ENCODE data around the gene ZC3HAV1.
A peak's percentile ranks its signal among the peaks of the same experiment; 100 is the strongest.
"Not testable (repeated sequence)": the region's sequence is repeated elsewhere in the genome, so short reads cannot be mapped to it uniquely, and the experiment has no call there.

The ZC3HAV1 gene

DNA sequence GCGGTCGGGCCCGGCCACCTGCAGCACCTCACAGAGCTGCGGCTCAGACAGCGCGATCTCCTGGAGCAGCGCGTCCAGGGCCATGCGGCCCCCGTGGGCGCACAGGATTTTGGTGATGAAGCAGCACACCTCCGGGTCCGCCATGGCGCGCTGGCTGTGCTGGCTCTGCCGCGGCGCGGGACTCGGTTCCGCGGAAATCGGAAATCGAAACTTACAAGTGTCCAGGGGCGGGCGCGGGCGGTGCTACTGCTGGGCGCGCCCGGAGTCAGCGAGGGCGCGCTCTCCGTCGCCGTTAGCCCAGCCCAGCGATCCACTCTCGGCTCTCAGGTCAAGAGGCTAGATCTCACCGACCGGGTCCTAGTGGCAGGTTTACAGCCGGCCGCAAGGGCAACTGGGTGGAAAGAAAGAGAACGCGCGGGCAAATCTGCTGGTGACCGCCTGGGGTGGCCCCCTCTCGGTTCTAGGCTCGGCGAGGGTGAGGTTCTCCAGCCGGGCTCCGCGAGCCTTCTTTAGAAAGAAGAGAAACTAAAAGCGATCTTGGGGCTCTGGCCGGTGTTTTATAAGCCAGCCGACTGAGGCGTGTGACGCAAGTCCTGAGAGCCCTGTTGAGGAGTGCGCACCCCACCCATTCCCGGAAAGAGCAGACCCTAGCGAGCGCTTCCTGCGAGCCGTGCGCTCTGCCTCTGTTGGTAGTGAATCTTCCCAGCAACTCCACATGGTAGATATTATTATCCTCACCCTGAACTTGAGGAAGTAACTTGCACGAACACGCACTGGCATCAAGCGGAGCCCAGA, at the start of gene ZC3HAV1:
Gene ZC3HAV1, minus strand, starts transcription at position 533 of the 795 bp plus-strand sequence. Its CDS starts 389 bp downstream, at position 144.
- DNase-seq (ENCODE audit: low read depth) = peak; percentile 80

DNA sequence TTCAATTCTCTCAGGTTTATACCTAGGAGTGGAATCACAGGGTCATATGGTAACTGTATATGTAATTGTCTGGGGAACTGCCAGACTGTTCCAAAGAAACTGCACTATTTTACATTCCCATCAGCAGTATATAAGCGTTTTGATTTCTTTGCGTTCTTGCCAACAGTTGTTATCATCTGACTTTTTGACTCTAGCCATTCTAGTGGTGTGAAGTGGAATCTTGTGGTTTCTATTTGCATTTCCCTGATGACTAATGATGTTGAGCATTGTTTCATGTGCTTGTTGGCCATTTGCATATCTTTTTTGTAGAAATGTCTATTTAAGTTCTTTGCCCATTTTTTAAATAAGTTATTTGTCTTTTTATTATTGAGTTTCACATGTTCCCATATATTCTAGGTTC, 44.3 kb upstream of the ZC3HAV1 start:
- DNase-seq (ENCODE audit: low read depth) = no peak

DNA sequence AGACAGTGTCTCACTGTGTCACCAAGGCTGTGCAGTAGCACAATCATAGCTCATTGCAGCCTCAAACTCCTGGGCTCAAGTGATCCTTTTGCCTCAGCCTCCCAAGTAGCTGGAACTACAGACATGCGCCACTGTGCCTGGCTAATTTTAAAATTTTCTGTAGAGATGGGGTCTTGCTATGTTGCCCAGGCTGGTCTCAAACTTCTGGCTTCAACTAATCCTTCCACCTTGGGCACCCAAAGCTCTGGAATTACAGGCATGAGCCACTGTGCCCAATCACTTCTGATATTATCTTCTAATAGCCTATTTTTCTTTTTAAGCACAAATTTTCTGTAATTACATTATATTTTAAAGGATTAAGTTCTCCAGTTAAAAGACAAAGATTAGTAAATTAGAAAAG, 42.6 kb upstream of the ZC3HAV1 start:
- no peak for DNase-seq (ENCODE audit: low read depth)

DNA sequence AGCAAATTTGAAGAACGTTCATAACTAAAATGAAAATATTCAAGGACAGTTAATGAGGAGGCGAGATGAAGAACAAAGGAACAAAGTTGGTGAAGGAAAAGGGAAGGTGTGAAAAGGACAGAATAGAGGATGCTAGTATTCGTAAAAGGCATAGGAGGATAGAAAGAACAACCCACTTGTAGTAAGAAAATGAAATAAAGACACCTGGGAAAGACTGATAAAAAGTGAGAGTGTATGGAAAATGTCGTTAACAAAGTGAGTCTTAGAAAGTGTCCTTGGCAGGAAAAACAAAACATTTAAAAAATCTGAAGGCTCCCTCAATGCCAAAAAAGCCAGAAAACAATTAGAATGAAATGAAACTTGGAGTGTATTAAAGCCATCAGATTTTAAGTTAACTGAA, 29.6 kb upstream of the ZC3HAV1 start:
- DNase-seq (ENCODE audit: low read depth) = no peak

DNA sequence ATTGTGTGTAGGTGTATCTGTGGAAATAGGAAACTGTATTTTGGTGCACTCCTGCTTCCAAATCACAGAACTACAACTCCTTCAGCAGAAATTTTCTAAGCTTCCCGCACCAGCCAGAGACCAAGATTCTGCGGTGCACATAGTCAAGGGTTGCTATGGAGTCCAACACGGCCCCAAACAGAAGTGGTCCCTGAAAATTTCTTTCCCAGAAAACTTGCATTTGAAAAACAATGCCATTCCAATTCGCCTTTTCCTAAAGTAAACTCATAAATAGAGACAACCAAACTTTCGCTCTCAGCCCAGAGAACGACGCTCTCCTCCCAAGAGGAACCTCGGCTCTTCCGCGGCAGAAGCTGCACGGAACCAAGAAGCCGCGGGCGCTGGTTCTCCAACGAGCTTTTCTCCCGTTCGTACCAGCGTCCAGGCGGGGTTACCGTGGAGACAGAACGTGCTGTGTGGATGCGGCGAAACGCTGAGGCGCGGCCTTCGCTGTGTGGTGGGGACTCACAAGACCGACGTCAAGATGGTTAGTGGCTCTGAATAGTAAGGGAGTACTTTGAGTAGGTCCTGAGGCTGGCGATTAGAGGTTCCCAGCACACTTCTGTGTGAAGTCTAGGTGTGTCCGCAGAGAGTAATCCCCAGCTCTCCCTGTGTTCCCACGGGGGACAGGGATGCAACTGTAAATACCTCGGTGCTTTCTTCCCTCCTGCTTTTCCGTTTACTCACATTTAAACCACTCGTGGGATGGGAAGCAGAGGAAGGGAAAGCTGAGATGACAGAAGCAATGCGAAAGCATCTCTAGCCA, 24.0 kb upstream of the ZC3HAV1 start:
- peak; percentile 75 for DNase-seq (ENCODE audit: low read depth)

DNA sequence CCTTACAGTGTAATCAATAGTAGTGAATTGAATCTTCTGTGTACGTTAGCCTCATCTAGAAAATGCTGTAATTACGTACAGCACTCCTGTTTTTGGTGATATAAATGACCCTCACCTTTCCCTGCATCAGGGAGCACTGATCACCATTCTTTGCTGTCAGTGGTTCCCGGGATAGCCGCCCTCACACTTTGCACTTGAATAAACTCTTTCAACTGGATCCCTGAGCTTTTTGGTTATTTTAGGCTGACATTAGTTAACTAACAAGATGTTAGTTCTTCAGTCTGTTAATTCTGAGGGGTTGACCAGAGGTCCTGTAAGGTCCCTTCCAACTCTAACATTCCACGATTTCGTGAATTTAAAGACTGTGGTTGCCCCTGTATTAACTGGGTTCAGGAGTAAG, 23.4 kb upstream of the ZC3HAV1 start:
- DNase-seq (ENCODE audit: low read depth) = no peak

DNA sequence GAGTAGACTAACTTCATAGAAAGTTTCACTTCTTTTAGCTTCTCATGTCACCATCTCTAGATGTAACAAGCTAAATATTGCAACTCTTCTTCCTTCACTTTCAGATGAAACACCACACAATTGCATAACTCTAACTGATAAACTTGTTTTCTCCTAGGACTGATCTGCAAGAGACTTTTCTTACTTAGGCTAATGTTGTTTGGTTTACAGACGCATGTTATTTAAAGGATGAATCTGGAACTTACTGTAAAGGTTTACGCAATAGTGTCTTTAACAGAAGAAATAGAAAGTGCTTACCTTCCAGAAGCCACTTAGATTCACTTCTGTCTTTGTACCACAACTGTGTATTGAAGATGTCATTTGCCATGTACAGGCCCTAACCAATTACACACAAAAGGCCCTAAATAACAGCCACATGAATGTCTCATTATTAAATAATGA, 22.1 kb upstream of the ZC3HAV1 start:
- no peak for DNase-seq (ENCODE audit: low read depth)

DNA sequence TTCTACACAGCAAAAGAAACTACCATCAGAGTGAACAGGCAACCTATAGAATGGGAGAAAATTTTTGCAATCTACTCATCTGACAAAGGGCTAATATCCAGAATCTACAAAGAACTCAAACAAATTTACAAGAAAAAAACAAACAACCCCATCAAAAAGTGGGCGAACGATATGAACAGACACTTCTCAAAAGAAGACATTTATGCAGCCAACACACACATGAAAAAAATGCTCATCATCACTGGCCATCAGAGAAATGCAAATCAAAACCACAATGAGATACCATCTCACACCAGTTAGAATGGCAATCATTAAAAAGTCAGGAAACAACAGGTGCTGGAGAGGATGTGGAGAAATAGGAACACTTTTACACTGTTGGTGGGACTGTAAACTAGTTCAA, 20.3 kb upstream of the ZC3HAV1 start:
- DNase-seq (ENCODE audit: low read depth) = not testable (repeated sequence)

DNA sequence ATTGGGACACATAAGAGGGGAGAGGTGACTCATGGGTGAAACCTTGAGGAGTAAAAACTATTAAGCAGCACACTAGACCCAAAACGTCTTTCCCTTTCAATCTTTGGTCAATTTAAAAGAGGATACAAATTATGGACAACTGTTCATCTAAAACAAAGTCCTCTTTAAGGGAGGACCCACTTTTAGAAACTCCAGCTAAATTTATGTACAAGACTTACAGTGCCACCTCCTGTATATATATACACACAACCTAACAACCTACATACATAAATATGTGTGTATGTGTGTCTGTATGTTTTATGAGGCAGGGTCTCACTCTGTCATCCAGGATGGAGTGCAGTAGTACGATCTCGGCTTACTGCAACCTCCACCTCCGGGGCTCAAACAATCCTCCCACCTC, 18.1 kb upstream of the ZC3HAV1 start:
- no peak for DNase-seq (ENCODE audit: low read depth)

DNA sequence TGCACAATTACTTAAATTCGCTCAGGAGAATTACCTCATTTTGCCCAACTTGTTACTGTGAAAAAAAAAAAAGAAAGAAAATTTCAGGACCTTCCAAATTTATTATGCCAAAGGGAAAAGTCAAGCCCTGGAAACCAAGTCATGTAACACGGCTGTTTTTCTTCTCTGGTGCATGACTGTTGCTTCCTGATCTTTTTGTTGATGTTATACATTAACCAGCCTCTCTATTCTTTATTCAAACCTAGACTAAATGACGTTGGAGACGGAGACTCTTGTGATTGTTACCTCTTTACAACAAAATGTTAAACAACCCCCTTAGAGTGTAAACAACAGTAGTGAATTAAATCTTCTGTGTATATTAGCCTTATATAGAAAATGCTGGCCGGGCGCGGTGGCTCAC, 16.1 kb upstream of the ZC3HAV1 start:
- no peak for DNase-seq (ENCODE audit: low read depth)

DNA sequence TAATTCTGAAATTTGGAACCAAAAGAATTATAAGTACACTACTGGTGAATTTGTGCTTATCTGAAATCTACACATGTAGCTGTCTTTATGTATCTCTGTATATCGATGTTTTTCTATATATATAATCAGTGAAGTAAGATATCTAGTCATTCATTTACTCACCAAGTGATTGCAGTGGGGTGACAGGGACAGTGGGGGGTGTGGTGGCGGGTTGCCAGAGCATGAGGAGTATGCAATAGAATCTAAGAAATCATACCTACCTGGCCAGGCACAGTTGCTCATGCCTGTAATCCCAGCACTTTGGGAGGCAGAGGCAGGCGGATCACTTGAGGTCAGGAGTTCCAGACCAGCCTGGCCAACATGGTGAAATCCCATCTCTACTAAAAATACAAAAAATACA, 15.5 kb upstream of the ZC3HAV1 start:
- DNase-seq (ENCODE audit: low read depth) = not testable (repeated sequence)

DNA sequence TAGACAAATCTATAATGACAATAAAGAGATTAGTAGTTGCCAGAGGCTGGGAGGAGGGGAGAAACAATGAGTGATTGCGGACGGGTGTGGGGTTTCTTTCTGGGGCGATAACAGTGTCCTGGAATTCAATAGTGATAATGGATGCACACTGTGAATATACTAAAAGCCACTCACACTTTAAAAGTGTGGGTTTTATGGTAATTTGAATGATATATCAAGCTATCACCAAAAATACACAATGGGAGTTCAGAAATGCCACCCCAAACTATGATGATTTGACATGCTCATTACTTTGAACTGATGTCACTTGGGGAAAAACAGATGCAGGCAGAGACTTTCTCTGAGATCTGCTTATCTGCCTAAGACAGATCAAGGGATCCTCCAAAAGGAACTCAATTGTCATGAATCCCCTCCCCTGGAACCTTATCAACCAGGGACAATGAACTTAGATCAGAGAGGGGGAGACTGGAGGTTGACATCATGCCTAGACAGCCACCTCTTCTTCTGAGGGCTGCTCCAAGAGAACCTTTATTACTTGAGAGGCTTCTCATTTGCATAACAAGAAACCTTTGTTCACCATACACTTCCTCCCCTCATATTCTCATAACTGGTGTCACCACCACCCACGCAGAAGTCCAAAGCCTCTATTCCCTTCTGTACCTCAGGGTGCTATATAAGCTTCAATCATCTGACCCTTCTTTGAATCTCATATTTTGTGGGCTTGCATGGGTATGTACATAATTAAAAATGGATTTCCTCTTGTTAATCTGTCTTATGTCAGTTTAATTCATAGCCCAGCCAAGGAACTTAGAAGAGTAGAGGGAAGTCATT, 14.8 kb upstream of the ZC3HAV1 start:
- no peak for DNase-seq (ENCODE audit: low read depth)

DNA sequence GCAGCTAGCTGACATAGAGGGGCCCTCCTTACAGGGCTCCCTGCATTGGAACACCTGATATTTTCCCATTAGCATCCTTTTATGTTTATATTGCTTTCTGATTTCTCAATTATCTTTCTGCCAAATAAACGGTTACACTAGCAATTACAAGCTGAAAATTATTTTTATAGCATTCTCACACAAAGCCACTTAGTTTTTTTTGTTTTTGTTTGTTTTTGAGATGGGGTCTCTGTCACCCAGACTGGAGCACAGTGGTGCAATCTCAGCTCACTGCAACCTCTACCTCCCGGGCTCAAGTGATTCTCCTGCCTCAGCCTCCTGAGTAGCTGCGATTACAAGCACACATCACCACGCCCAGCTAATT, 9.9 kb upstream of the ZC3HAV1 start:
- no peak for DNase-seq (ENCODE audit: low read depth)

DNA sequence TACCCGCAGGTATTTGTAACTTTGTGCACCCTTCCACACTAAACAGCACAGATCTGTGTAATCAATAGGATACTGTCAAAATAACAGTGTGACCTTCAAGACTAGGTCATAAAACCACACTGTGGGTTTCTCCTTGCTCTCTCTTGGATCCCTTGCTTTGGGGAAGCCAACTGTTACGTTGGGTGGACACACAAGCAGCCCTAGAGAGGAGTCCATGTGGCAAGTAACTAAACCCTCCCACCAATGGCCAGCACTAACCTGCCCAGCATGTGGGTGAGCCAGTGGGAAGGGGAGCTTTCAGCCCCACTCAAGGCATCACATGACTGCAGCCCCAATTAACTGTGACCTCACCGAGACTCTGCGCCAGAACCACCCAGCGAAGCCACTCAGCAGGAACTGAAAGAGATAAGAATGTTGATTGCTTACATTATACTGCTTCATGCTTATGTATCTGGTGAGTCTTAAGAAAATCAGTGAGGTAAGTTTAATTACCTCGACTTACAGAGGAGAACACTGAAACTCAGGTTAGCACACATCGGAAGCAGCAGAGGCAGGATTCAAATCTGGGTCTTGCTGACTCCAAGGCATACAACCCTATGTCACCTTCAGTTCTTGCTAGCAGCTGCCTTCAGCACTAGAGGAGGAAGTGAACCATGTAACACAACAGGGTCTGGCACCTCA, 9.4 kb upstream of the ZC3HAV1 start:
- DNase-seq (ENCODE audit: low read depth) = no peak

DNA sequence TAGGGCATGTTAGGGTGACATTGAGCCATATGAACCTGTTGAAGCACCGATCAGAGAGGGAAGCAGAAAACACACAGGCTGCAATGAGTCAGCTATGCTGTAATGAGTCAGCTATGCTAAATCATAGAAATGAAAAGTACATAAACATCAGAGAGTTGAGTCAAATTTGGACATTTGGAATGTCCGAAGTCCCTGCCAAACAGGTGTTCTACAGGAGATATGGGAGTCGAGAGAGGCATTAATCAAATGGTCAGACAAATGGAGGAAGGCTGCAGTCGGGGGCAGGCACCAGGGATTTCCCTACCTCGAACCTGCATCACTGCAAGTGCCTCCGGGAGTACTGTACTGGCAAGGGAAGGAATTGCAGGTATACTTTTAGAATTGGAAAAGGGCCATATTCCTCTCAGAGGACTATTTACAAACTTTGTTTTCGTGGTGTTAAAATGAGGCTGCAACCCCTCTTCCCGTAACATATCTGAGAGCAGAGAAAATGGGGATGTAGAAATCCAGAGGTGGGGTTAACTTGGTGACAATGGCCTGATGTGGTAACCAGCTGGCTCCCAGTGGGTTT, 8.8 kb upstream of the ZC3HAV1 start:
- no peak for DNase-seq (ENCODE audit: low read depth)

DNA sequence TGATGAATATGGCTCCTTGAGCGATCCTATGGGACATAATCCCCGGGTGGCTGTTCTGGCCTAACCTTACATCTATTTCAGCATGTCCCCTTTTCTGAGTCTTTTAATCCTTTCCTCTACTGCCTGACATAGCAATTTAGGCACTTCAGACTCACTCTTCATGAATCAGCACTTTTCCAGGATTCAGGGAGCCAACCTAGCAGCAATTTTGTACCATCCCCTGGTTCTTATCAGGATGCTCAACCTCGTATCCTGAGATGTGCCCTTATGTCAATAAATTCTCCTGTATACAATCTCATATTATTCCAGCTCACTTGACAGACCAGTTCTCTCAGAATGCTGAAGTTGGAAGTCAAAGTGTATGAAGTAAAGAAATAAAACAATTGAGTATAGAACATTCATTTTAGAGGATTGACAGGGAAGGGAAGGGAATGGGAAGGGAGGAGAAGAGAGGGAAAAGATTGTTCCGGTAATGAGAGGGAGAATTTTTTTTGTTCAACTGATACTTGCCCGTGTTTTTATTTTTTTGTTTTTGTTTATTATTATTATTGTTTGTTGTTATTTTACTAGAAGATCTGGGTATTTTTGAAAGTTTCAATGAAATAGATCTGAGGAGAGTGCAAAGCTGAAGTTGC, 8.2 kb upstream of the ZC3HAV1 start:
- no peak for DNase-seq (ENCODE audit: low read depth)

DNA sequence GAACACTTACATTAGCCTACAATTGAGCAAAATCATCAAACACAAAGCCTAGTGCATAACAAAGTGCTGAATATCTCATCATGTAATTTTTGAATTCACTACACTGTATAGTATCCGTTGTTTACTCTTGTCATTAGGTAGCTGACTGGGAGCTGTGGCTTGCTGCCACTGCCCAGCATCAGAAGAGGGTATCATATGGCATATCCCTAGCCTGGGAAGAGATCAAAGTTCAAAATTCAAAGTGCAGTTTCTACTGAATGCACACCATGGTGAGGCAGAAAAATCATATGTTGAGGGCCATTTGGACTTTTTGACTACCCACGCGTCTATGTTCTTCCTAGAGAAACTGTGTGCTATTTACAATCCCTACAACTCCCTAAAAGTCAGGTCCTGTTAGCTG, 7.5 kb upstream of the ZC3HAV1 start:
- no peak for DNase-seq (ENCODE audit: low read depth)

DNA sequence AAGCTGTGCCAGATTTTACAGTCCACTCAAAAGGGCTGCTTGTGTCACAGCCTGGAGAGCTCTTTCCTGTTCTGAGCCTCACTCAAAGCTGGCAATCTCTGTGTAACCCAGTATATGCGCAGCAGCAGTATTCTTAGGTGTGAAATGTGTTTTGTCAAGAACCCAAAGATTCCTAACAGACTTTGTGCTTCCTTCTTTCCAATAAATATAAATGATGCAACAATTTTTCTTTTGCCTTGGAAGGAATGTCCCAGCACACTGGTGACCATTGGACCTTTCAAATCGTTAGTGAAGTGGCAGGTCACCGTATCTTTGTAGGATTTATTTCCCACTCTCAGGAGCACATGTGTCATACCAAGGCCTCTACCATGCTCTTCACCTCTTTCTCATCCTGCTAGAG, 5.6 kb upstream of the ZC3HAV1 start:
- DNase-seq (ENCODE audit: low read depth) = no peak

DNA sequence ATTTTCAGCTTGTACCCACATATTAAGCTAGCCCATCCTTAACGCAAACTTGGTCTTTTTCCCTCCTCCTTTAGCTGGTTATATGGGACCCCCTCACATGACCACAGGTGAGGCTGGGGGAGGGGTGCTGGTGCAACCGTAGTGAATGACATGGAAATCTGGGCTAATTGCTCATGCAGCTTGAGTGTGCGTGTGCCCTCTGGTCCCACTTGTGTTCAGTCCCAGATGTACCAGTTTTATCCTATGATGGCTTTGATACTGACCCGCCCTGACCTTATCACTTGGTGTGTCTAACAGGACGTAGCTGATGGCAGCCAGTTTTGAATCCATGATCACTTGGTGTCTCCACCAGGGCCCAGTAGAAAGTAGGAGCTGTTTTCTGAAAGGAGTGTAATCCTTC, 5.1 kb upstream of the ZC3HAV1 start:
- no peak for DNase-seq (ENCODE audit: low read depth)

DNA sequence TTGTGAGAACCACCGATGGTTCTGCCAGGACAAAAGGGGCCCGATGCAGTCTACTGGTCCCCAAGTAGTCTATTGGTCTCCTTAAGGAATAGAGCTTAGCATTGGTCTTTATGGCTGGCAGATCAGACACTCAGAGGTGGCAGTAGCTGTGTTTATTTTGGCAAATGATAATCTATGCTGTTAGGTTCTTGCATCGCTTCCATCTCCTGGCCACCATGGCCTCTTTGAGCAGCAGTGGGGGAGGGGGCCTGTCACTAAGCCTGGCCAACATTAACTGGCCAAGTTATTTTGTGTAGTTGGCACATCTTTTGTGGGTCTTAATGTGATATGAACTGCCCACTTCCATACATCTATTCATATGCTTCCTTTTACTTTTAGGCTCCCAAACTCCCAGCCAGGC, 4.5 kb upstream of the ZC3HAV1 start:
- DNase-seq (ENCODE audit: low read depth) = no peak

DNA sequence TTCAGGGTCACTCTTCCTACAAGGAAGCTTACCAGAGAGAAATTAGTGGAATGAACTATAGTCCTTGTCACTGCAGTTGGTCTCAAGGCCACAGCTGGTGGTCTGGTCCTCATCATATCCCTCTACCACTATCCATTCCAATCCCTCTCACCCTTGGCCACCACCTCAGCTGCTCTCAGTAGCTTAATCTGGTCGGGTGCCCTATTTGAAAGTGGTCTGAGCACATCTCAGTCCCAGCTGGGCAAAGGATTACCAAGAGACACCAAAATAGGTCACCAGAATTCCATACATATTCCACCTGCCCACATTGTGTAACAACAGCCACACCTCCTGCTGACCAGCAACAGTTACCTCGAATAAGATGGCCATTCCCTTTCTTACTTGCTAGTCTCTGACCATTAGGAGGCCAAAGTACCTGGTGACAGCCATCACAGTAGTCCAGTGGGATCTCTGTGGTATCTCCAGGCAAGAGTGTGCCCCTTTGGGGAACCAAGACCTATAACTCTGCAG, 3.3 kb upstream of the ZC3HAV1 start:
- no peak for DNase-seq (ENCODE audit: low read depth)
